Neural cell (in vitro differentiated cells): ENCODE results near the gene IQGAP2. TPM values are rescaled to one million over a fixed set of nuclear protein-coding genes. Genes with fewer than 3 reads are reported as not detected.

Experiments
- H2AFZ ChIP-seq: fragments of 200-600, 300-800 bp; sonication (generic), shearing (Covaris generic); 2 replicates; pipeline ENCODE4 v1.6.0; 2014; ENCODE audit warnings: low read depth, mild to moderate bottlenecking, antibody characterized with exemption, low read length, moderate library complexity
- H3F3A ChIP-seq: fragments of 200-600 bp; shearing (Covaris generic); 2 replicates; pipeline ENCODE4 v1.6.1; 2016; ENCODE audit warnings: mild to moderate bottlenecking, moderate library complexity, mixed read lengths, antibody characterized with exemption, low read length; ENCODE audit not compliant: insufficient read depth, poor library complexity, severe bottlenecking
- H3K27ac ChIP-seq: fragments of 200-600, 300-800 bp; sonication (generic), shearing (Covaris generic); 2 replicates; pipeline ENCODE4 v1.5.1; 2014; ENCODE audit warnings: mild to moderate bottlenecking, low read length, moderate library complexity
- H3K27me3 ChIP-seq: fragments of 300-800, 200-600 bp; sonication (generic), shearing (Covaris generic); 2 replicates; pipeline ENCODE4 v1.6.0; 2014; ENCODE audit warnings: mild to moderate bottlenecking, low read depth, low read length, moderate library complexity; ENCODE audit not compliant: insufficient read depth
- H3K36me3 ChIP-seq: fragments of 300-800, 200-600 bp; sonication (generic), shearing (Covaris generic); 2 replicates; pipeline ENCODE4 v1.5.1; 2014; ENCODE audit warnings: mild to moderate bottlenecking, antibody characterized with exemption, low read length, moderate library complexity; ENCODE audit not compliant: insufficient read depth
- H3K4me2 ChIP-seq: fragments of 300-800, 200-600 bp; sonication (generic), shearing (Covaris generic); 2 replicates; pipeline ENCODE4 v1.6.0; 2014; ENCODE audit warnings: mild to moderate bottlenecking, low read length
- H3K4me3 ChIP-seq: fragments of 300-800, 200-600 bp; sonication (generic), shearing (Covaris generic); 2 replicates; pipeline ENCODE4 v1.5.1; 2014; ENCODE audit warnings: mild to moderate bottlenecking, low read length, moderate library complexity
- H3K79me2 ChIP-seq: fragments of 200-600 bp; shearing (Covaris generic); replicated peaks from 2 replicates; pipeline ENCODE4 v1.6.0; 2014; ENCODE audit warnings: mild to moderate bottlenecking, low read length, moderate library complexity; ENCODE audit not compliant: insufficient read depth
- H3K9ac ChIP-seq: fragments of 300-800, 200-600 bp; sonication (generic), shearing (Covaris generic); 2 replicates; pipeline ENCODE4 v1.6.1; 2016; ENCODE audit warnings: mild to moderate bottlenecking, low read length, mixed read lengths
- H3K9me2 ChIP-seq: fragments of 200-600 bp; shearing (Covaris generic); 2 replicates; pipeline ENCODE4 v1.6.1; 2016; ENCODE audit warnings: mild to moderate bottlenecking, low read length, mixed read lengths; ENCODE audit not compliant: insufficient read depth
- H3K9me3 ChIP-seq: fragments of 200-600, 300-800 bp; sonication (generic), shearing (Covaris generic); 2 replicates; pipeline ENCODE4 v1.6.1; 2016; ENCODE audit warnings: mild to moderate bottlenecking, mixed run types, low read length, moderate library complexity, mixed read lengths
- H4K20me1 ChIP-seq: fragments of 200-600 bp; shearing (Covaris generic); 2 replicates; pipeline ENCODE4 v1.6.1; 2016; ENCODE audit warnings: mild to moderate bottlenecking, mixed run types; ENCODE audit not compliant: insufficient read depth
- CTCF ChIP-seq: fragments of 450-650 bp; IDR thresholded peaks from 2 replicates; pipeline ENCODE4 v1.5.1; 2014; ENCODE audit warnings: antibody characterized with exemption, mild to moderate bottlenecking, moderate library complexity; ENCODE audit not compliant: poor library complexity, severe bottlenecking
- EP300 ChIP-seq: fragments of 450-650 bp; conservative IDR thresholded peaks from 2 replicates; pipeline ENCODE4 v1.6.1; 2014; ENCODE audit warnings: antibody characterized with exemption, mild to moderate bottlenecking, moderate library complexity; ENCODE audit not compliant: poor library complexity, severe bottlenecking
- EZH2 ChIP-seq: fragments of 200-600, 300-800 bp; shearing (Covaris generic), sonication (generic); IDR thresholded peaks from 2 replicates; pipeline ENCODE4 v1.6.1; 2014; ENCODE audit warnings: antibody characterized with exemption, low read length, borderline replicate concordance, mild to moderate bottlenecking; ENCODE audit not compliant: insufficient read depth, poor library complexity, severe bottlenecking
- MXI1 ChIP-seq: fragments of 450-650 bp; conservative IDR thresholded peaks from 2 replicates; pipeline ENCODE4 v1.6.1; 2014; ENCODE audit warnings: antibody characterized with exemption, mild to moderate bottlenecking; ENCODE audit not compliant: poor library complexity, severe bottlenecking
- POLR2AphosphoS5 ChIP-seq: IDR thresholded peaks from 2 replicates; pipeline ENCODE4 v1.6.1; 2012
- RAD21 ChIP-seq: fragments of 450-650 bp; conservative IDR thresholded peaks from 2 replicates; pipeline ENCODE4 v1.6.1; 2014; ENCODE audit warnings: antibody characterized with exemption, mild to moderate bottlenecking, moderate library complexity
- REST ChIP-seq: IDR thresholded peaks from 2 replicates; pipeline ENCODE4 v1.6.1; 2012; ENCODE audit warnings: borderline replicate concordance
- SMC3 ChIP-seq: fragments of 450-650 bp; conservative IDR thresholded peaks from 2 replicates; pipeline ENCODE4 v1.6.1; 2014; ENCODE audit warnings: antibody characterized with exemption, mild to moderate bottlenecking, moderate library complexity; ENCODE audit not compliant: poor library complexity
- TAF1 ChIP-seq: IDR thresholded peaks from 2 replicates; pipeline ENCODE4 v1.6.1; 2012; ENCODE audit warnings: low read depth
- polyA plus RNA-seq: library from polyadenylated mRNA; depleted of rRNA; stranded (reverse); fragments of >200 nt; gene quantifications from 2 replicates; pipeline ENCODE4 v1.2.3, GENCODE V29; 2014

Gene IQGAP2
- polyA plus RNA-seq, 1 donor from 2014 or later = 5.2 TPM

GRCh38 chr5:76399268-76399667 is 3.8 kb upstream of the IQGAP2 start:
- H3K9ac ChIP-seq = no peak overlapping the region
- no peaks in the 10 kb centered on the region for H3K9me3 ChIP-seq
- no peaks in the 10 kb centered on the region for H4K20me1 ChIP-seq
- H3K27me3 ChIP-seq = peaks cover 12% of the 10 kb centered on the region
- H3K9me2 ChIP-seq = no peaks in the 10 kb centered on the region
- no peaks in the 10 kb centered on the region for H3K36me3 ChIP-seq
- no peaks in the 10 kb centered on the region for H3F3A ChIP-seq
- no peak for TF ChIP-seq TAF1
- TF ChIP-seq RAD21 = no peak
- TF ChIP-seq MXI1 = no peak
- TF ChIP-seq EZH2 = no peak
- no peak for TF ChIP-seq POLR2AphosphoS5
- TF ChIP-seq SMC3 = no peak
- TF ChIP-seq CTCF = no peak
- TF ChIP-seq REST = no peak
- TF ChIP-seq EP300 = no peak
- H3K4me2 ChIP-seq = no peak overlapping the region
- no peak overlapping the region for H3K27ac ChIP-seq
- no peak overlapping the region for H3K4me3 ChIP-seq
- H3K79me2 ChIP-seq = no peaks in the 10 kb centered on the region
- no peak overlapping the region for H2AFZ ChIP-seq

- H3K79me2 ChIP-seq = no peaks in the 10 kb centered on the region
- H3K9me3 ChIP-seq = no peaks in the 10 kb centered on the region
- no peak overlapping the region for H3K4me3 ChIP-seq
- TF ChIP-seq REST = no peak
- TF ChIP-seq EZH2 = no peak
- no peak for TF ChIP-seq POLR2AphosphoS5
- no peak for TF ChIP-seq CTCF
- TF ChIP-seq MXI1 = no peak
- no peak for TF ChIP-seq RAD21
- TF ChIP-seq EP300 = no peak
- TF ChIP-seq SMC3 = no peak
- TF ChIP-seq TAF1 = no peak
- no peak overlapping the region for H2AFZ ChIP-seq
- H3K9me2 ChIP-seq = no peaks in the 10 kb centered on the region
- H3F3A ChIP-seq = no peaks in the 10 kb centered on the region
- H3K36me3 ChIP-seq = no peaks in the 10 kb centered on the region
- no peak overlapping the region for H3K9ac ChIP-seq
- peaks cover 17% of the 10 kb centered on the region for H3K27me3 ChIP-seq
- no peaks in the 10 kb centered on the region for H4K20me1 ChIP-seq
- no peak overlapping the region for H3K27ac ChIP-seq
- H3K4me2 ChIP-seq = no peak overlapping the region
These were observed 2.6 kb upstream of the IQGAP2 start for GRCh38 chr5:76400466-76400865.
